Midbrain (tissue), 1 donor: ENCODE results near the gene CNKSR1.
A peak's percentile ranks its signal among the peaks of the same experiment; 100 is the strongest.
"Not testable (repeated sequence)": the region's sequence is repeated elsewhere in the genome, so short reads cannot be mapped to it uniquely, and the experiment has no call there.

Experiments used
- DNase-seq: peaks from one replicate; lab custom pipeline; 2025; lab: John Stamatoyannopoulos, UW

CNKSR1 gene

GRCh38 chr1:26225033-26225831 lies 47.9 kb downstream of the CNKSR1 start:
- peak; percentile 30 for DNase-seq

- not testable (repeated sequence) for DNase-seq
These were observed 53.4 kb downstream of the CNKSR1 start for GRCh38 chr1:26230682-26231081.

- peak; percentile 99 for DNase-seq
These were observed 56.8 kb downstream of the CNKSR1 start, which contains the start of gene CEP85 for GRCh38 chr1:26233903-26234643. Gene CEP85 (plus strand): TSS chr1:26234200. CDS start chr1:26239784, 5,584 bp downstream.

GRCh38 chr1:26234644-26235370 lies 57.5 kb downstream of the CNKSR1 start:
- no peak for DNase-seq

- DNase-seq: no peak
These were observed 60.1 kb downstream of the CNKSR1 start for GRCh38 chr1:26237230-26237966.
